Measurements from ENCODE around the gene MRPS23. TPM values are rescaled to one million over a fixed set of nuclear protein-coding genes. Genes with fewer than 3 reads are reported as not detected.

The MRPS23 gene
- total and polyA plus RNA-seq, 2 of the 13 experiments (the other 11 are each of a cell fraction or from before 2014, with no cell fraction given), result 63.2 to 181 TPM

DNA sequence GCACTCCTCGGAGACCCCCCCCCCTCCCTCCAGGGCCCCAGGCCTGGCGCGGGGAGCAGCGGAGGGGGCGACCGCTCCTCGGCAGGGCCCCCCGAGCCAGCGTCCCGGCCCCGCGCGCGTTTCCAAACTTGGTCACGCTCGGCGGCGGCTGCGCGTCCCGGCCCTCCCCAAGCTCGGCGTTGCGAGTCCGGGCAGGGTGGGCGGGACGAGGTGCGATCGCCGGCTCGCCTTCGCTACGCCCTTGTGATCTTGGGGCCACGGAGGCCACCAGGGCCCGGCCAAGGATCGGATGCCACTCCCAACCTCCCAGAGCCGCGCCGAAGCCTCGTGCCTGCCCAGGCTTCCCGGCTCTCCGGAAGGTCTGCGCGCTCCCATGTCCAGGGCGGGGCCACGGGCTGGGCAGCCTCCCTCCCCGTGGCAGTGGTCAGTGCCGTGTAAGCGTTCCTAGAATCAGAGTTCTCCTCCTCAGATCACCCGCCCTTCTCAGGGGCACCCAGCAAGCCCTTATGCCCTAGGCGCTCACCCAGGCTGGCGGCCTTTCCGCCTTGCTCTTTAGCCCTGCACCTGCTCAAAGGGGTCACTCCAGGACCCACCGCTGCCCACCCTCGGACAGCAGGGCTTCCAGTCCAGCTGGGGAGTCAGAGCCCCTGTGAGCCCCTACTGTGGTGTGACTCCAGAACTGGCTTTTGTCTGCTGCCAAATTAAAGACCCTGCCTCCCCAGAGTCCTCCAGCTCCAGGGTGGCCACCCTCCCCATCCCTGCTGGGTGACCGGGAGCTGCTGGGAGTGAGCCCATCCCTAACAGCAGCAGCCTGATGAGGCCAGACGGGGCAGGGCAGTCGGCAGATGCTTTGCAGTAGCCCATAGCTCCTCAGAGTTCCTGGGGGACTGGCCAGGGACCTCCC is 12.2 kb upstream of the MRPS23 start (continued):
- TF ChIP-seq ZBTB10 (CRISPR knock-in tag; IDR thresholded peaks at IDR 0.05; ENCODE audit: borderline replicate concordance) (peak; percentile 69; the same call in 1 of the 2 replicates), ZSCAN25 (CRISPR knock-in tag; IDR thresholded peaks at IDR 0.05) (no peak), ZNF333 (CRISPR knock-in tag; IDR thresholded peaks at IDR 0.05; ENCODE audit: borderline replicate concordance) (no peak), KDM5B (CRISPR knock-in tag; IDR thresholded peaks at IDR 0.05; ENCODE audit: borderline replicate concordance) (no peak; the same call in 1 of the 2 replicates), ZNF674 (CRISPR knock-in tag; IDR thresholded peaks at IDR 0.05; ENCODE audit: low read depth) (0 out of 2 replicates have a peak, but pooled peaks have one; percentile 90), PLSCR1 (CRISPR knock-in tag; IDR thresholded peaks at IDR 0.05; ENCODE audit: borderline replicate concordance) (no peak), ZNF18 (CRISPR knock-in tag; IDR thresholded peaks at IDR 0.05; ENCODE audit: insufficient replicate concordance) (peak; percentile 52), GFI1 (CRISPR knock-in tag; IDR thresholded peaks at IDR 0.05; ENCODE audit: borderline replicate concordance) (peak; percentile 83; the same call in 1 of the 2 replicates), ZKSCAN5 (CRISPR knock-in tag; IDR thresholded peaks at IDR 0.05) (no peak), ZNF710 (CRISPR knock-in tag; IDR thresholded peaks at IDR 0.05; ENCODE audit: borderline replicate concordance) (no peak), GLMP (CRISPR knock-in tag; IDR thresholded peaks at IDR 0.05; ENCODE audit: borderline replicate concordance) (no peak), ZNF235 (CRISPR knock-in tag; IDR thresholded peaks at IDR 0.05; ENCODE audit: borderline replicate concordance) (no peak), SIX1 (CRISPR knock-in tag; IDR thresholded peaks at IDR 0.05; ENCODE audit: borderline replicate concordance) (no peak; the same call in 1 of the 2 replicates), ZSCAN22 (CRISPR knock-in tag; IDR thresholded peaks at IDR 0.05) (peak; percentile 48; the same call in 1 of the 2 replicates)
- TF ChIP-seq, protein P1, sequence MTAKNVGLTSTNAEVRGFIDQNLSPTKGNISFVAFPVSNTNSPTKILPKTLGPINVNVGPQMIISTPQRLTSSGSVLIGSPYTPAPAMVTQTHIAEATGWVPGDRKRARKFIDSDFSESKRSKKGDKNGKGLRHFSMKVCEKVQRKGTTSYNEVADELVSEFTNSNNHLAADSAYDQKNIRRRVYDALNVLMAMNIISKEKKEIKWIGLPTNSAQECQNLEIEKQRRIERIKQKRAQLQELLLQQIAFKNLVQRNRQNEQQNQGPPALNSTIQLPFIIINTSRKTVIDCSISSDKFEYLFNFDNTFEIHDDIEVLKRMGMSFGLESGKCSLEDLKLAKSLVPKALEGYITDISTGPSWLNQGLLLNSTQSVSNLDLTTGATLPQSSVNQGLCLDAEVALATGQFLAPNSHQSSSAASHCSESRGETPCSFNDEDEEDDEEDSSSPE (CRISPR knock-in tag; IDR thresholded peaks at IDR 0.05), result peak; percentile 89
- TF ChIP-seq, protein P2, sequence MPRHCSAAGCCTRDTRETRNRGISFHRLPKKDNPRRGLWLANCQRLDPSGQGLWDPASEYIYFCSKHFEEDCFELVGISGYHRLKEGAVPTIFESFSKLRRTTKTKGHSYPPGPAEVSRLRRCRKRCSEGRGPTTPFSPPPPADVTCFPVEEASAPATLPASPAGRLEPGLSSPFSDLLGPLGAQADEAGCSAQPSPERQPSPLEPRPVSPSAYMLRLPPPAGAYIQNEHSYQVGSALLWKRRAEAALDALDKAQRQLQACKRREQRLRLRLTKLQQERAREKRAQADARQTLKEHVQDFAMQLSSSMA (CRISPR knock-in tag; IDR thresholded peaks at IDR 0.05), result no peak; the same call in 1 of the 2 replicates

Measured in HepG2 (cell line).